ENCODE measurements around the gene OR2W3. TPM values are rescaled to one million over a fixed set of nuclear protein-coding genes. Genes with fewer than 3 reads are reported as not detected.

Gene OR2W3
- total RNA-seq, 1 experiment from 2014 or later = not detected

DNA sequence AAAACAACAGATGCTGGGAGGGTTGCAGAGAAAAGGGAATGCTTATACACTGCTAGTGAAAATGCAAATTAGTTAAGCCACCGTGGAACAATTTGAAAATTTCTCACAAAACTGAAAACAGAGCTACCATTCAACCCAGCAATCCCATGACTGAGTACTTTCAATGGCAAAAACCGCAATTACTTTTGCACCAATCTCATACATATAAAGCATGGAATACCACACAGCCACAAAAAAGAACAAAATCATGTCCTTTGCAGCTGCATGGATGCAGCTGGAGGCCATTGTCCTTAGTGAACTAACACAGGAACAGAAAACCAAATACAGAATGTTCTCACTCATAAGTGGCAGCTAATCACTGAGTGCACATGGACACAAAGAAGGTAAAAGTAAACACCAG, 18.4 kb downstream of the OR2W3 start:
- no peak overlapping the region for H2AFZ ChIP-seq (ENCODE audit: low read depth, low read length, poor library complexity, severe bottlenecking)
- H3K79me2 ChIP-seq (ENCODE audit: insufficient read depth, low read length) = no peaks in the 10 kb centered on the region
- intact Hi-C loops (cut with micrococcal nuclease) = no loop called here
- H3K4me2 ChIP-seq (ENCODE audit: low read length) = no peak overlapping the region
- H3K4me1 ChIP-seq (ENCODE audit: control insufficient read depth in 1 of 2, insufficient read depth in 2 of 2, low read length in 2 of 2) = no peaks in the 10 kb centered on the region
- CTCF ChIA-PET = no interaction called here
- no peaks in the 10 kb centered on the region for H4K20me1 ChIP-seq (ENCODE audit: insufficient read depth)
- POLR2A ChIA-PET = no interaction called here
- H3K27me3 ChIP-seq (ENCODE audit: insufficient read depth, low read length) = no peaks in the 10 kb centered on the region
- H3K9me3 ChIP-seq (ENCODE audit: control insufficient read depth in 1 of 2, insufficient read depth in 1 of 2, low read depth in 1 of 2, low read length in 2 of 2) = peaks cover 6 to 21% of the 10 kb centered on the region in 2 experiments; a peak in 2 of 4 replicates
- no peaks in the 10 kb centered on the region for H3K9me2 ChIP-seq (ENCODE audit: insufficient read depth)
- no peak overlapping the region for H3K27ac ChIP-seq (ENCODE audit: low read depth, low read length)
- DNase-seq (ENCODE audit: low read depth, low spot score) = no peak
- RAD21 ChIA-PET (ENCODE audit: low non-redundant PET in 1 of 2, low total read pairs in 2 of 2, uncharacterized antibody in 2 of 2, unreplicated experiment in 2 of 2) = no interaction called here
- no peak overlapping the region for H3K4me3 ChIP-seq (replicated peaks in 1 of 2; ENCODE audit: low read depth in 1 of 2, low read length in 2 of 2)
- TF ChIP-seq, protein P1, sequence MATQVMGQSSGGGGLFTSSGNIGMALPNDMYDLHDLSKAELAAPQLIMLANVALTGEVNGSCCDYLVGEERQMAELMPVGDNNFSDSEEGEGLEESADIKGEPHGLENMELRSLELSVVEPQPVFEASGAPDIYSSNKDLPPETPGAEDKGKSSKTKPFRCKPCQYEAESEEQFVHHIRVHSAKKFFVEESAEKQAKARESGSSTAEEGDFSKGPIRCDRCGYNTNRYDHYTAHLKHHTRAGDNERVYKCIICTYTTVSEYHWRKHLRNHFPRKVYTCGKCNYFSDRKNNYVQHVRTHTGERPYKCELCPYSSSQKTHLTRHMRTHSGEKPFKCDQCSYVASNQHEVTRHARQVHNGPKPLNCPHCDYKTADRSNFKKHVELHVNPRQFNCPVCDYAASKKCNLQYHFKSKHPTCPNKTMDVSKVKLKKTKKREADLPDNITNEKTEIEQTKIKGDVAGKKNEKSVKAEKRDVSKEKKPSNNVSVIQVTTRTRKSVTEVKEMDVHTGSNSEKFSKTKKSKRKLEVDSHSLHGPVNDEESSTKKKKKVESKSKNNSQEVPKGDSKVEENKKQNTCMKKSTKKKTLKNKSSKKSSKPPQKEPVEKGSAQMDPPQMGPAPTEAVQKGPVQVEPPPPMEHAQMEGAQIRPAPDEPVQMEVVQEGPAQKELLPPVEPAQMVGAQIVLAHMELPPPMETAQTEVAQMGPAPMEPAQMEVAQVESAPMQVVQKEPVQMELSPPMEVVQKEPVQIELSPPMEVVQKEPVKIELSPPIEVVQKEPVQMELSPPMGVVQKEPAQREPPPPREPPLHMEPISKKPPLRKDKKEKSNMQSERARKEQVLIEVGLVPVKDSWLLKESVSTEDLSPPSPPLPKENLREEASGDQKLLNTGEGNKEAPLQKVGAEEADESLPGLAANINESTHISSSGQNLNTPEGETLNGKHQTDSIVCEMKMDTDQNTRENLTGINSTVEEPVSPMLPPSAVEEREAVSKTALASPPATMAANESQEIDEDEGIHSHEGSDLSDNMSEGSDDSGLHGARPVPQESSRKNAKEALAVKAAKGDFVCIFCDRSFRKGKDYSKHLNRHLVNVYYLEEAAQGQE (IDR thresholded peaks at IDR 0.05; ENCODE audit: low read depth) = no peak
- TF ChIP-seq, protein P2, sequence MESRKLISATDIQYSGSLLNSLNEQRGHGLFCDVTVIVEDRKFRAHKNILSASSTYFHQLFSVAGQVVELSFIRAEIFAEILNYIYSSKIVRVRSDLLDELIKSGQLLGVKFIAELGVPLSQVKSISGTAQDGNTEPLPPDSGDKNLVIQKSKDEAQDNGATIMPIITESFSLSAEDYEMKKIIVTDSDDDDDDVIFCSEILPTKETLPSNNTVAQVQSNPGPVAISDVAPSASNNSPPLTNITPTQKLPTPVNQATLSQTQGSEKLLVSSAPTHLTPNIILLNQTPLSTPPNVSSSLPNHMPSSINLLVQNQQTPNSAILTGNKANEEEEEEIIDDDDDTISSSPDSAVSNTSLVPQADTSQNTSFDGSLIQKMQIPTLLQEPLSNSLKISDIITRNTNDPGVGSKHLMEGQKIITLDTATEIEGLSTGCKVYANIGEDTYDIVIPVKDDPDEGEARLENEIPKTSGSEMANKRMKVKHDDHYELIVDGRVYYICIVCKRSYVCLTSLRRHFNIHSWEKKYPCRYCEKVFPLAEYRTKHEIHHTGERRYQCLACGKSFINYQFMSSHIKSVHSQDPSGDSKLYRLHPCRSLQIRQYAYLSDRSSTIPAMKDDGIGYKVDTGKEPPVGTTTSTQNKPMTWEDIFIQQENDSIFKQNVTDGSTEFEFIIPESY (IDR thresholded peaks at IDR 0.05; ENCODE audit: extremely low read depth, insufficient replicate concordance, low read length) = no peak
- TF ChIP-seq, protein P3, sequence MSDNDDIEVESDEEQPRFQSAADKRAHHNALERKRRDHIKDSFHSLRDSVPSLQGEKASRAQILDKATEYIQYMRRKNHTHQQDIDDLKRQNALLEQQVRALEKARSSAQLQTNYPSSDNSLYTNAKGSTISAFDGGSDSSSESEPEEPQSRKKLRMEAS (IDR thresholded peaks at IDR 0.05) = no peak
- TF ChIP-seq POLR2AphosphoS5 (IDR thresholded peaks at IDR 0.05; ENCODE audit: low read depth, low read length) (no peak), ZNF274 (IDR thresholded peaks at IDR 0.05; ENCODE audit: low read depth, low read length) (no peak), RAD21 (IDR thresholded peaks at IDR 0.05; ENCODE audit: low read depth) (no peak), FOSL1 (IDR thresholded peaks at IDR 0.05; ENCODE audit: low read depth) (no peak), ELF1 (IDR thresholded peaks at IDR 0.05; ENCODE audit: borderline replicate concordance, low read depth) (no peak), CBX3 (IDR thresholded peaks at IDR 0.05; ENCODE audit: low read depth) (no peak)
- ATAC-seq = no peak
- H3K36me3 ChIP-seq (ENCODE audit: control insufficient read depth in 1 of 2, insufficient read depth in 2 of 2, low read length in 2 of 2) = no peaks in the 10 kb centered on the region
- no TSS peak for BruUV-seq (replicated peaks)
- no peak overlapping the region for H3K9ac ChIP-seq (ENCODE audit: low read length)

Data from HCT116 (cell line).